SK-N-MC (cell line): Measurements from ENCODE around the gene PACRGL.

Experiments used
- EZH2 ChIP-seq: fragments of 200-600 bp; sonication (generic); IDR thresholded peaks from one replicate; pipeline ENCODE4 v1.6.1; 2017; ENCODE audit warnings: antibody characterized with exemption
- POLR2AphosphoS5 ChIP-seq: IDR thresholded peaks from 2 replicates; pipeline ENCODE4 v1.6.1; 2012; ENCODE audit warnings: mild to moderate bottlenecking, low read depth, low read length, borderline replicate concordance

DNA sequence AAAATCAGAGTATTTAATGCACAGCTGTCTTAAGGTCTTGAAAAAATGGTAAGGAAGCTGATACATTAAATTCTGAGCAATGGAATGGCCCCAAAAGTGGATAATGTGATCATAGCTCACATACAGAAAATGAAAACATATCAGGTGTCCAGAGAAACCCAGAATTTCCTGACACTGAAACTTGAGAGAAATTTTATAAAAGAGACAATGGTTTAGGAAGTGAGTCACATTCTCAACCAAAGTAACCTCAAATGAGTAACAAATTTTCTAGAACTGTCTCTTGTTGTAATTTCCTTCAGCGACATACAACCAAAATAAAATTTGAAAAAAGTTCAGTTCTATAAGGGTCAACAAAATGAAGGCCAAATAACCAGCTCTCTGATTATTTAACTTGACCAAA lies 37.4 kb upstream of the PACRGL start:
- TF ChIP-seq POLR2AphosphoS5 (no peak), EZH2 (no peak)
